PC-9 (cell line): ENCODE data around the gene BICRAL. TPM values are rescaled to one million over a fixed set of nuclear protein-coding genes. Genes with fewer than 3 reads are reported as not detected.

Experiments
- BruUV-seq: library from RNA; stranded (reverse); fragments of 400-500 nt; replicated peaks from 2 replicates; lab custom pipeline; 2021; lab: Mats Ljungman, UMichigan
- CTCF ChIA-PET: fragments of 300-600 bp; sonication (Branson Sonifier 250); formaldehyde crosslinking; loops from one replicate; lab custom pipeline; 2022; ENCODE audit warnings: antibody characterized with exemption; lab: Charles Lee
- POLR2A ChIA-PET: fragments of 300-600 bp; sonication (Branson Sonifier 250); formaldehyde crosslinking; loops from one replicate; lab custom pipeline; 2022; ENCODE audit warnings: antibody characterized with exemption; ENCODE audit not compliant: unreplicated experiment; lab: Charles Lee
- DNase-seq, 2 experiments: peaks; one replicate each; pipeline versions ENCODE4 v3.0.0 to v3.0.0-alpha.2; 2015 to 2022; ENCODE audit warnings: mixed read lengths in 1 of 2
- H2AFZ ChIP-seq: fragments of 200-600 bp; sonication (generic); 2 replicates; pipeline ENCODE4 v1.8.1; 2017; ENCODE audit warnings: antibody characterized with exemption
- H3F3A ChIP-seq: fragments of 200-600 bp; sonication (generic); 2 replicates; pipeline ENCODE4 v1.8.1; 2017; ENCODE audit warnings: antibody characterized with exemption, mild to moderate bottlenecking, low read depth; ENCODE audit not compliant: insufficient read depth
- H3K27ac ChIP-seq: fragments of 200-600 bp; sonication (generic); 2 replicates; pipeline ENCODE4 v1.6.1; 2016; ENCODE audit warnings: mixed run types
- H3K27me3 ChIP-seq: fragments of 200-600 bp; sonication (generic); 2 replicates; pipeline ENCODE4 v1.6.1; 2016; ENCODE audit warnings: low read depth, mixed run types; ENCODE audit not compliant: insufficient read depth
- H3K36me3 ChIP-seq: fragments of 200-600 bp; sonication (generic); 2 replicates; pipeline ENCODE4 v1.6.1; 2016; ENCODE audit warnings: low read depth, mixed run types
- H3K4me1 ChIP-seq: fragments of 200-600 bp; sonication (generic); replicated peaks from 2 replicates; pipeline ENCODE4 v1.6.1; 2016; ENCODE audit warnings: mixed run types; ENCODE audit not compliant: insufficient read depth
- H3K4me2 ChIP-seq: fragments of 200-600 bp; sonication (generic); 2 replicates; pipeline ENCODE4 v1.6.1; 2017; ENCODE audit warnings: mixed run types
- H3K4me3 ChIP-seq: fragments of 200-600 bp; sonication (generic); 2 replicates; pipeline ENCODE4 v1.6.1; 2016; ENCODE audit warnings: mixed run types
- H3K79me2 ChIP-seq: fragments of 200-600 bp; sonication (generic); 2 replicates; pipeline ENCODE4 v1.6.1; 2017; ENCODE audit warnings: low read depth, mixed run types
- H3K9me2 ChIP-seq: fragments of 200-600 bp; sonication (generic); 2 replicates; pipeline ENCODE4 v1.8.1; 2017; ENCODE audit warnings: mild to moderate bottlenecking; ENCODE audit not compliant: insufficient read depth
- H3K9me3 ChIP-seq: fragments of 200-600 bp; sonication (generic); 2 replicates; pipeline ENCODE4 v1.8.1; 2016; ENCODE audit warnings: low read depth; ENCODE audit not compliant: insufficient read depth
- H4K20me1 ChIP-seq: fragments of 200-600 bp; sonication (generic); 2 replicates; pipeline ENCODE4 v1.8.1; 2017; ENCODE audit not compliant: insufficient read depth
- EZH2 ChIP-seq: fragments of 200-600 bp; sonication (generic); IDR thresholded peaks from 2 replicates; pipeline ENCODE4 v1.8.0; 2017; ENCODE audit warnings: antibody characterized with exemption, low read depth
- intact Hi-C: fragments of 100-400 bp; cut with micrococcal nuclease; formaldehyde crosslinking; loops from one replicate; pipeline ENCODE4 v1.10.0; 2022; ENCODE audit not compliant: unreplicated experiment
- total RNA-seq: library from RNA; stranded (reverse); gene quantifications from 2 replicates; pipeline ENCODE4 v1.2.3, GENCODE V29; 2021
- TF ChIP-seq, protein P1 (sequence below): fragments of 200-600 bp; sonication (generic); conservative IDR thresholded peaks from 2 replicates; pipeline ENCODE4 v1.6.1; 2017; ENCODE audit warnings: mixed run types, antibody characterized with exemption, mild to moderate bottlenecking, moderate library complexity

BICRAL gene
- total RNA-seq, 1 experiment from 2014 or later = 12.9 TPM

GRCh38 chr6:42819803-42820511, 38.1 kb downstream of the BICRAL start:
- H2AFZ ChIP-seq = no peak overlapping the region
- H3K4me3 ChIP-seq = no peak overlapping the region
- H3K9me2 ChIP-seq = no peaks in the 10 kb centered on the region
- no peaks in the 10 kb centered on the region for H3K4me1 ChIP-seq
- no peaks in the 10 kb centered on the region for H3K27me3 ChIP-seq
- no peaks in the 10 kb centered on the region for H3F3A ChIP-seq
- no peak overlapping the region for H3K4me2 ChIP-seq
- TF ChIP-seq EZH2 = no peak
- TF ChIP-seq, protein P1, sequence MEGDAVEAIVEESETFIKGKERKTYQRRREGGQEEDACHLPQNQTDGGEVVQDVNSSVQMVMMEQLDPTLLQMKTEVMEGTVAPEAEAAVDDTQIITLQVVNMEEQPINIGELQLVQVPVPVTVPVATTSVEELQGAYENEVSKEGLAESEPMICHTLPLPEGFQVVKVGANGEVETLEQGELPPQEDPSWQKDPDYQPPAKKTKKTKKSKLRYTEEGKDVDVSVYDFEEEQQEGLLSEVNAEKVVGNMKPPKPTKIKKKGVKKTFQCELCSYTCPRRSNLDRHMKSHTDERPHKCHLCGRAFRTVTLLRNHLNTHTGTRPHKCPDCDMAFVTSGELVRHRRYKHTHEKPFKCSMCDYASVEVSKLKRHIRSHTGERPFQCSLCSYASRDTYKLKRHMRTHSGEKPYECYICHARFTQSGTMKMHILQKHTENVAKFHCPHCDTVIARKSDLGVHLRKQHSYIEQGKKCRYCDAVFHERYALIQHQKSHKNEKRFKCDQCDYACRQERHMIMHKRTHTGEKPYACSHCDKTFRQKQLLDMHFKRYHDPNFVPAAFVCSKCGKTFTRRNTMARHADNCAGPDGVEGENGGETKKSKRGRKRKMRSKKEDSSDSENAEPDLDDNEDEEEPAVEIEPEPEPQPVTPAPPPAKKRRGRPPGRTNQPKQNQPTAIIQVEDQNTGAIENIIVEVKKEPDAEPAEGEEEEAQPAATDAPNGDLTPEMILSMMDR = no peak
- no TSS peak for BruUV-seq
- no peaks in the 10 kb centered on the region for H3K9me3 ChIP-seq
- H3K79me2 ChIP-seq = no peaks in the 10 kb centered on the region
- no peaks in the 10 kb centered on the region for H3K36me3 ChIP-seq
- H4K20me1 ChIP-seq = peaks cover 3% of the 10 kb centered on the region; the same call in 1 of the 2 replicates
- intact Hi-C loops = no loop called here
- H3K27ac ChIP-seq = no peak overlapping the region
- ChIA-PET CTCF (no interaction called here), POLR2A (no interaction called here)
- no peak for DNase-seq

DNA sequence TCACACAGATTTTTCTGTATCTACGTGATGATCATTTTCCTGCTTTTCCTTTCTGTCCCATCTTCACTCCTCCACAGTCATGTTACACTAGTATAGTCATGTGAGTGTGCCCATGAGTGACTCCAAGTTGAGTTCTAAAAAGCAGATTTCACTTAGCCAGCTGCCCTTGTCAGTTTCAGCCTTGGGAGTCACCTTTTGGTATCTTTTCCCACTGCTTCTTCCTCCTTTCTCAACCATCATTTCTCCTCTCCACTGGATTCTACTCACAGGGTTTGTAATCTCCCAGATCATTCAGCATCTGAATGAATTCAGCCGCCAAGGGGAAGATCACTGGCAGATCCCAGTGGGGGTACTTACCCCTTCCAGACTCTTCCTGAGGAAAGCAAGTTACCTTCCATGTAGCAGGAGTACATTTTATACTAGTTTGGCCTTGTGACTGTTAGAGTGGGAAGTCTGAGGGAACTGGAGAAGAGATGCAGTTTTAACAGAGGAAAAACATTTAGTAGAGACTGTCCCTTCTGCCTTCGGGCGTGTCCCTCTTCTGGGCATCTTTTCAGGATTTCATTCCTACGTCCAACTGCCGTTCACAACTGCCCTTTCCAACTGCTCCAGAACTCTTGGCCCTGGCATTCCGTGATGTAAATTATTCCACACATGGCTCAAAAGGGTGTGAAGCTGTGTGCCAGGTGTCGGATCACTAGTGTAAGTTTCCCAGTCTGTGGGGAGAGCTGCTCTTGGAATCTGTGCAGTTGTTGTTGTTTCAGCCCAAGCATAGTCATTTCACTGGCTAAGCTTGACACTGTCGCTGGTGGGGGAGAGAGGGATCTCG, 38.9 kb downstream of the BICRAL start:
- no peaks in the 10 kb centered on the region for H3K36me3 ChIP-seq
- H3K4me3 ChIP-seq = no peak overlapping the region
- H3K27me3 ChIP-seq = no peaks in the 10 kb centered on the region
- H3K9me3 ChIP-seq = no peaks in the 10 kb centered on the region
- TF ChIP-seq, protein P1 = no peak
- TF ChIP-seq EZH2 = no peak
- BruUV-seq = no TSS peak
- DNase-seq = no peak
- no peak overlapping the region for H3K27ac ChIP-seq
- H3K9me2 ChIP-seq = no peaks in the 10 kb centered on the region
- ChIA-PET POLR2A (no interaction called here), CTCF (no interaction called here)
- no peaks in the 10 kb centered on the region for H3F3A ChIP-seq
- peaks cover 3% of the 10 kb centered on the region; the same call in 1 of the 2 replicates for H4K20me1 ChIP-seq
- H3K4me2 ChIP-seq = no peak overlapping the region
- H3K79me2 ChIP-seq = no peaks in the 10 kb centered on the region
- H2AFZ ChIP-seq = no peak overlapping the region
- H3K4me1 ChIP-seq = no peaks in the 10 kb centered on the region
- intact Hi-C loops = no loop called here

DNA sequence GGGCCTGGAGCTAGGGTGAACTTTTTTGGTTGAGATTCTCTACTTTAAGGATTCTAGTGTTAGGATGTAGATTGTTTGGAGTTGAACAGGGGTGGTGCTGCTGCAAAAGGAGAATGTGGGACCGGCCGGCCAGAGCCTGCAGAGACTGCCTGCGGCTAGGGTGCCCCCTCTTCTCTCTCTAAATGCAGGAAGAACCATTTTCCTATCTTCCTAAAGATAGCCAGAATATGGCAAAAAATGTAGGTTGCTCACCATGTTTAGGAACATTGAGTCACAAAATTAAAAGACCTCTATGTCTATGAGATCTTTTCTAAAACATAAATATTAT, 39.5 kb downstream of the BICRAL start:
- no peak for DNase-seq
- peaks cover 3% of the 10 kb centered on the region; the same call in 1 of the 2 replicates for H4K20me1 ChIP-seq
- H3K4me3 ChIP-seq = no peak overlapping the region
- no peaks in the 10 kb centered on the region for H3K9me3 ChIP-seq
- ChIA-PET CTCF (no interaction called here), POLR2A (no interaction called here)
- no peaks in the 10 kb centered on the region for H3K4me1 ChIP-seq
- no peaks in the 10 kb centered on the region for H3K36me3 ChIP-seq
- H3K9me2 ChIP-seq = no peaks in the 10 kb centered on the region
- no peaks in the 10 kb centered on the region for H3K79me2 ChIP-seq
- H3K27ac ChIP-seq = no peak overlapping the region
- intact Hi-C loops = no loop called here
- no peak for TF ChIP-seq EZH2
- TF ChIP-seq, protein P1 = no peak
- H3K27me3 ChIP-seq = no peaks in the 10 kb centered on the region
- no TSS peak for BruUV-seq
- H3F3A ChIP-seq = no peaks in the 10 kb centered on the region
- H2AFZ ChIP-seq = no peak overlapping the region
- H3K4me2 ChIP-seq = no peak overlapping the region
